Caco-2 (cell line): ENCODE results near the gene LHX5. TPM values are rescaled to one million over a fixed set of nuclear protein-coding genes. Genes with fewer than 3 reads are reported as not detected.

Source experiments
- BruUV-seq: library from RNA; stranded (reverse); fragments of 400-500 nt; replicated peaks from 2 replicates; lab custom pipeline; 2021; lab: Mats Ljungman, UMichigan
- CTCF ChIA-PET: fragments of 300-600 bp; sonication (Branson Sonifier 250); formaldehyde crosslinking; loops from one replicate; lab custom pipeline; 2022; ENCODE audit warnings: antibody characterized with exemption; lab: Charles Lee
- POLR2A ChIA-PET: fragments of 300-600 bp; sonication (Branson Sonifier 250); formaldehyde crosslinking; loops from one replicate; lab custom pipeline; 2022; ENCODE audit warnings: antibody characterized with exemption; lab: Charles Lee
- DNase-seq, 2 experiments: peaks; one replicate each; pipeline versions ENCODE4 v3.0.0 to v3.0.0-alpha.2; 2020 to 2022
- H3K27me3 ChIP-seq: replicated peaks from 2 replicates; pipeline ENCODE4 v1.6.0; 2011; ENCODE audit warnings: low read length; ENCODE audit not compliant: control insufficient read depth, insufficient read depth
- H3K36me3 ChIP-seq: 2 replicates; pipeline ENCODE4 v1.5.1; 2011; ENCODE audit warnings: low read length; ENCODE audit not compliant: control insufficient read depth, insufficient read depth
- H3K4me1 ChIP-seq: fragments of 250-450 bp; sonication (Bioruptor Pico); 2 replicates; pipeline ENCODE4 v1.5.1; 2020; ENCODE audit warnings: mild to moderate bottlenecking
- H3K4me3 ChIP-seq: 2 replicates; pipeline ENCODE4 v1.5.1; 2011; ENCODE audit warnings: low read depth, mild to moderate bottlenecking, control low read depth, low read length
- H3K9me3 ChIP-seq: fragments of 250-450 bp; sonication (Bioruptor Pico); 2 replicates; pipeline ENCODE4 v1.5.1; 2020; ENCODE audit warnings: mild to moderate bottlenecking, moderate library complexity
- H3K27ac Mint-ChIP-seq: one replicate; pipeline ENCODE4 v1.8.0; 2022; ENCODE audit warnings: mixed read lengths; ENCODE audit not compliant: unreplicated experiment
- H3K27me3 Mint-ChIP-seq: one replicate; pipeline ENCODE4 v1.8.0; 2022; ENCODE audit warnings: mixed read lengths; ENCODE audit not compliant: insufficient read depth, unreplicated experiment
- H3K36me3 Mint-ChIP-seq: one replicate; pipeline ENCODE4 v1.8.0; 2022; ENCODE audit warnings: mild to moderate bottlenecking, mixed read lengths; ENCODE audit not compliant: insufficient read depth, unreplicated experiment
- H3K4me1 Mint-ChIP-seq: one replicate; pipeline ENCODE4 v1.8.0; 2022; ENCODE audit warnings: low read depth, mixed read lengths; ENCODE audit not compliant: unreplicated experiment
- H3K4me3 Mint-ChIP-seq: one replicate; pipeline ENCODE4 v1.8.0; 2022; ENCODE audit warnings: mild to moderate bottlenecking, moderate library complexity, mixed read lengths; ENCODE audit not compliant: unreplicated experiment
- H3K9me3 Mint-ChIP-seq: one replicate; pipeline ENCODE4 v1.8.0; 2022; ENCODE audit warnings: mixed read lengths; ENCODE audit not compliant: unreplicated experiment
- CTCF ChIP-seq, 2 experiments: fragments of 200-600 bp in 1 of 2; IDR thresholded peaks; 1 replicate in 1 of 2; 2 replicates in 1 of 2; pipeline versions ENCODE4 v1.5.1 to v1.8.0; 2011 to 2022; ENCODE audit warnings: antibody characterized with exemption in 1 of 2, control low read depth in 1 of 2, inconsistent platforms in 1 of 2, low read depth in 1 of 2, low read length in 1 of 2, mild to moderate bottlenecking in 1 of 2, moderate library complexity in 1 of 2; ENCODE audit not compliant: insufficient read depth in 1 of 2, severe bottlenecking in 1 of 2, unreplicated experiment in 1 of 2
- intact Hi-C: fragments of 100-400 bp; cut with micrococcal nuclease; formaldehyde crosslinking; loops from one replicate; pipeline ENCODE4 v1.10.0; 2022; ENCODE audit not compliant: unreplicated experiment
- total RNA-seq: library from RNA; stranded (reverse); gene quantifications from 2 replicates; pipeline ENCODE4 v1.2.3, GENCODE V29; 2022

LHX5 gene
- total RNA-seq, 1 experiment from 2014 or later, result 0.25 TPM

GRCh38 chr12:113479216-113479589 is 7.5 kb upstream of the LHX5 start:
- ChIA-PET POLR2A (no interaction called here), CTCF (interaction anchor here (0.5 to 0.6 kb wide), 2 partner anchors 18 to 230 kb away, joined by 3 read pairs; no protein-coding TSS in a partner anchor)
- no peaks in the 10 kb centered on the region for H3K4me1 Mint-ChIP-seq

GRCh38 chr12:113478351-113479011 is 6.8 kb upstream of the LHX5 start:
- no peaks in the 10 kb centered on the region for H3K36me3 ChIP-seq
- POLR2A ChIA-PET, result no interaction called here
- peaks cover 4% of the 10 kb centered on the region for H3K27me3 ChIP-seq
- peaks cover 4% of the 10 kb centered on the region; the same call in 1 of the 2 replicates for H3K9me3 ChIP-seq
- peaks cover 43% of the 10 kb centered on the region for H3K27me3 Mint-ChIP-seq
- H3K27ac Mint-ChIP-seq, result no peak overlapping the region
- H3K36me3 Mint-ChIP-seq, result no peaks in the 10 kb centered on the region
- no peak for DNase-seq
- intact Hi-C loops, result no loop called here
- no peak overlapping the region for H3K4me3 Mint-ChIP-seq
- CTCF ChIA-PET, result interaction anchor here (0.6 to 1.6 kb wide), 2 partner anchors 16 to 230 kb away, joined by 3 to 5 read pairs; no protein-coding TSS in a partner anchor
- no peak overlapping the region for H3K4me3 ChIP-seq
- no TSS peak for BruUV-seq
- no peak for TF ChIP-seq CTCF (IDR thresholded peaks at IDR 0.05; ENCODE audit: insufficient read depth in 1 of 2, low read depth in 1 of 2, low read length in 1 of 2, severe bottlenecking in 1 of 2, unreplicated experiment in 1 of 2)
- H3K4me1 ChIP-seq, result no peaks in the 10 kb centered on the region
- no peaks in the 10 kb centered on the region for H3K9me3 Mint-ChIP-seq
- no peaks in the 10 kb centered on the region for H3K4me1 Mint-ChIP-seq

More at GRCh38 chr12:113479216-113479589, 7.5 kb upstream of the LHX5 start:
- peaks cover 42% of the 10 kb centered on the region for H3K27me3 Mint-ChIP-seq
- intact Hi-C loops, result no loop called here
- H3K27ac Mint-ChIP-seq, result no peak overlapping the region
- no peaks in the 10 kb centered on the region for H3K36me3 Mint-ChIP-seq
- peaks cover 3% of the 10 kb centered on the region for H3K27me3 ChIP-seq
- H3K4me3 ChIP-seq, result no peak overlapping the region
- H3K9me3 ChIP-seq, result peaks cover 4% of the 10 kb centered on the region; the same call in 1 of the 2 replicates
- no peaks in the 10 kb centered on the region for H3K4me1 ChIP-seq
- no peaks in the 10 kb centered on the region for H3K9me3 Mint-ChIP-seq
- no peak for DNase-seq
- no peaks in the 10 kb centered on the region for H3K36me3 ChIP-seq
- H3K4me3 Mint-ChIP-seq, result no peak overlapping the region
- TF ChIP-seq CTCF (IDR thresholded peaks at IDR 0.05; ENCODE audit: insufficient read depth in 1 of 2, low read depth in 1 of 2, low read length in 1 of 2, severe bottlenecking in 1 of 2, unreplicated experiment in 1 of 2), result no peak
- no TSS peak for BruUV-seq

- ChIA-PET CTCF (interaction anchor here (1.6 kb wide), 1 partner anchor 16 kb away, joined by 5 read pairs; no protein-coding TSS in a partner anchor), POLR2A (no interaction called here)
- no peaks in the 10 kb centered on the region for H3K9me3 Mint-ChIP-seq
- no peaks in the 10 kb centered on the region for H3K4me1 Mint-ChIP-seq
- H3K9me3 ChIP-seq, result peaks cover 4% of the 10 kb centered on the region; the same call in 1 of the 2 replicates
- no peak overlapping the region for H3K4me3 Mint-ChIP-seq
- BruUV-seq, result no TSS peak
- no peak overlapping the region for H3K27ac Mint-ChIP-seq
- no peaks in the 10 kb centered on the region for H3K36me3 ChIP-seq
- H3K4me1 ChIP-seq, result no peaks in the 10 kb centered on the region
- no peak for DNase-seq
- H3K4me3 ChIP-seq, result no peak overlapping the region
- no peak for TF ChIP-seq CTCF (IDR thresholded peaks at IDR 0.05; ENCODE audit: insufficient read depth in 1 of 2, low read depth in 1 of 2, low read length in 1 of 2, severe bottlenecking in 1 of 2, unreplicated experiment in 1 of 2)
- H3K27me3 ChIP-seq, result peaks cover 4% of the 10 kb centered on the region
- intact Hi-C loops, result no loop called here
- H3K36me3 Mint-ChIP-seq, result no peaks in the 10 kb centered on the region
- peaks cover 41% of the 10 kb centered on the region for H3K27me3 Mint-ChIP-seq
These were observed 6.2 kb upstream of the LHX5 start for GRCh38 chr12:113477842-113478215.
